ENCODE results near the gene MAN2A2.

The MAN2A2 gene

GRCh38 chr15:90933301-90933700 is 30.2 kb downstream of the MAN2A2 start:
- TF ChIP-seq YY1 (IDR thresholded peaks at IDR 0.05; ENCODE audit: low read depth) (no peak), FOXM1 (IDR thresholded peaks at IDR 0.05; ENCODE audit: borderline replicate concordance, low read depth) (no peak), RAD21 (IDR thresholded peaks at IDR 0.05; ENCODE audit: low read depth) (no peak), TAF1 (IDR thresholded peaks at IDR 0.05; ENCODE audit: low read depth) (no peak), TEAD4 (IDR thresholded peaks at IDR 0.05) (no peak), ZBTB7A (IDR thresholded peaks at IDR 0.05; ENCODE audit: low read depth) (no peak), CEBPB (IDR thresholded peaks at IDR 0.05) (no peak)

DNA sequence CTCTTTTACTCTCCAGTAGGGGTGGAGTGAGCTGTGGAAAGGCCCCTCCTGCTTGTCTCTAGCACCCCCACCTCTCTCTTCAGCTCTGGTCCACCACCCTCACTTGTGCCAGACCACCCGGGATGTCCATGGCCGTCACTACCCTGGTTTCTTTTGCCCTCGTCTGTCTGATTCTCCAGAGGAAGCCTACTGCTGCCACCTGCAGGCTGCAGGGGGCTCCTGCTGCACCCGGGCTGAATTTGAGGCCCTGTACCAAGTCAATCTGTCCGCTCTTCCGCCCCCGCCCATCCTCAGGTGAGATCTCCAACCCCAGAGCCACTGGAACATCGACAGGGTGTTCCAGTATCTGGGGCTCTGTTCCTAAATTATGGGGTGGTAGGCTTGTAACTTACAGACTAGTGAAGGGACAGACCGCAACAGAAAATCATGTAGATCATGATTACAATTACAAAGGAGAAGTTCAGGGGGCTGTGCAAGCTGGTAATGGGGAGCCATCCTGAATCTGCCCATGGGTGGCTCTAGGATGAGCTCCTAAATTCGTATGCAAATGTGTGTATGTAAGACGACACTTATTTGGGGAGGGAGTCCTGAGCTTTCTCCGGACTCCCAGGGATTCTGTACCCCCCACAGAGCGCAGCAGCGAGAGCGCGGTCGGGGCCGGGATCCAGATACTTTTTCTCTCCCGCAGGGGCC is 31.3 kb downstream of the MAN2A2 start:
- TF ChIP-seq EGR1 (IDR thresholded peaks at IDR 0.05) (peak; percentile 74), EP300 (IDR thresholded peaks at IDR 0.05; ENCODE audit: borderline replicate concordance) (no peak), RAD21 (IDR thresholded peaks at IDR 0.05; ENCODE audit: low read depth) (peak; percentile 78)

DNA sequence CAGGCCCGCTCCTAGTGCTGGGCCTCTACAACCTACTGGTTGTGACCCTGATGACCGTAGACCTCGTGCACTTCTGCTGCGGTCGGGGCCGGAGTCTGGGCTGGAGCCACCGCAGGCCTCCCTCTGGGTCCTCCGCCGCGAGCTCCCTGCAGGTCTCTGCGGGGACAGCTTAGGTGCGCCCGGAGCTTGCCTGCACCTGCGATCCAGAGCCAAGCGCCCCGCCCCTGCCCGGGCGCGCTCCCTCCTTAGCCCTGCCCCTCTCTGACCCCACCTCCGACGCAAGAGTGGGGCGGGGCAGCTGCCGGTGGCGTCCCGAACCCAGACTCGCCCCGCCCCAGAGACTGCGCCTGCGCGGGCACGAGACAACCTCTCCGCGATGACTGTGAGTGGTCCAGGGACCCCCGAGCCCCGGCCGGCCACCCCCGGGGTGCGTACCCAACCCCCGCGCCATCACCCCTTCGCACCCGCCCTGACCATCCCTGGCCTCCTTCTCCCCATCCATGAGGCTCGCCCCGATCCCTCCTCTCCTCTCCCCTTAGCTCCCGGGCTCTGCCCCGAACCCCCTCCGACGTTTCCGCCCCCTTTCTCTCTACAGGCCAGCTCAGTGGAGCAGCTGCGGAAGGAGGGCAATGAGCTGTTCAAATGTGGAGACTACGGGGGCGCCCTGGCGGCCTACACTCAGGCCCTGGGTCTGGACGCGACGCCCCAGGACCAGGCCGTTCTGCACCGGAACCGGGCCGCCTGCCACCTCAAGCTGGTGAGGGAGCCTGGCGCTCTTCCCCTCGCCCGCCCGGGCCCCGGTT is 32.0 kb downstream of the MAN2A2 start, which contains the start of gene UNC45A:
UNC45A (plus strand) TSS at position 337 of the 803 bp plus-strand sequence; CDS start at position 377, 40 bp downstream.
- 0 out of 2 replicates have a peak, but pooled peaks have one; percentile 36 for TF ChIP-seq FOXM1 (IDR thresholded peaks at IDR 0.05; ENCODE audit: borderline replicate concordance, low read depth)
- TF ChIP-seq CREB1 (IDR thresholded peaks at IDR 0.05; ENCODE audit: low read depth) = no peak
- peak; percentile 83; the same call in 1 of the 2 replicates for TF ChIP-seq TAF1 (IDR thresholded peaks at IDR 0.05; ENCODE audit: low read depth)
- peak; percentile 89 for TF ChIP-seq ZBTB7A (IDR thresholded peaks at IDR 0.05; ENCODE audit: low read depth)
- no peak for TF ChIP-seq CEBPB (IDR thresholded peaks at IDR 0.05)

GRCh38 chr15:90936823-90937222 is 33.7 kb downstream of the MAN2A2 start:
- TF ChIP-seq NFIC (IDR thresholded peaks at IDR 0.05) = no peak
- TF ChIP-seq TAF1 (IDR thresholded peaks at IDR 0.05; ENCODE audit: low read depth) = no peak
- no peak for TF ChIP-seq MAX (IDR thresholded peaks at IDR 0.05)
- no peak for TF ChIP-seq FOXM1 (IDR thresholded peaks at IDR 0.05; ENCODE audit: borderline replicate concordance, low read depth)

DNA sequence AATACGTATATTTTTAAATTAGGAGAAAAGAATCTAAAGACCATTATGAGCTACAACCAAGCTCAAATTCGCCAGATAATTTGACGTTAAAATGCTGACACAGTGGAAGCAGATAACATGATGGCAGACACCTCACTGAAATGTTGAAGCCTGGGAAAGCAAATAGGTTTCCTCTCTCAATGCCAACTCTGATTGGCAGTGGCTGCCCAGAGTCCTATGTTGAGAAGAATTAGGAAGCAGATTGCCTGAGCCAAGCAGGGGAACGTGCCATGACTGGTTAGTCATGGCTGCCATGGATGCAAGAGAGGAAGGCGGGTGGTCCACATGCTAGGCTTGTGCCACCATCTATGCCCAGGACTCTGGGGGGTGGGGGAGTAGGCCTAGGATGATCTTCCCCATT is 35.2 kb downstream of the MAN2A2 start:
- TF ChIP-seq EGR1 (IDR thresholded peaks at IDR 0.05) (no peak), YY1 (IDR thresholded peaks at IDR 0.05; ENCODE audit: low read depth) (no peak), ZBTB7A (IDR thresholded peaks at IDR 0.05; ENCODE audit: low read depth) (no peak), FOXM1 (IDR thresholded peaks at IDR 0.05; ENCODE audit: borderline replicate concordance, low read depth) (no peak), TAF1 (IDR thresholded peaks at IDR 0.05; ENCODE audit: low read depth) (no peak), RAD21 (IDR thresholded peaks at IDR 0.05; ENCODE audit: low read depth) (no peak), CEBPB (IDR thresholded peaks at IDR 0.05) (no peak), TEAD4 (IDR thresholded peaks at IDR 0.05) (no peak)
- TF ChIP-seq, protein P1, sequence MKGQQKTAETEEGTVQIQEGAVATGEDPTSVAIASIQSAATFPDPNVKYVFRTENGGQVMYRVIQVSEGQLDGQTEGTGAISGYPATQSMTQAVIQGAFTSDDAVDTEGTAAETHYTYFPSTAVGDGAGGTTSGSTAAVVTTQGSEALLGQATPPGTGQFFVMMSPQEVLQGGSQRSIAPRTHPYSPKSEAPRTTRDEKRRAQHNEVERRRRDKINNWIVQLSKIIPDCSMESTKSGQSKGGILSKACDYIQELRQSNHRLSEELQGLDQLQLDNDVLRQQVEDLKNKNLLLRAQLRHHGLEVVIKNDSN (IDR thresholded peaks at IDR 0.05) = no peak
- TF ChIP-seq, protein P2, sequence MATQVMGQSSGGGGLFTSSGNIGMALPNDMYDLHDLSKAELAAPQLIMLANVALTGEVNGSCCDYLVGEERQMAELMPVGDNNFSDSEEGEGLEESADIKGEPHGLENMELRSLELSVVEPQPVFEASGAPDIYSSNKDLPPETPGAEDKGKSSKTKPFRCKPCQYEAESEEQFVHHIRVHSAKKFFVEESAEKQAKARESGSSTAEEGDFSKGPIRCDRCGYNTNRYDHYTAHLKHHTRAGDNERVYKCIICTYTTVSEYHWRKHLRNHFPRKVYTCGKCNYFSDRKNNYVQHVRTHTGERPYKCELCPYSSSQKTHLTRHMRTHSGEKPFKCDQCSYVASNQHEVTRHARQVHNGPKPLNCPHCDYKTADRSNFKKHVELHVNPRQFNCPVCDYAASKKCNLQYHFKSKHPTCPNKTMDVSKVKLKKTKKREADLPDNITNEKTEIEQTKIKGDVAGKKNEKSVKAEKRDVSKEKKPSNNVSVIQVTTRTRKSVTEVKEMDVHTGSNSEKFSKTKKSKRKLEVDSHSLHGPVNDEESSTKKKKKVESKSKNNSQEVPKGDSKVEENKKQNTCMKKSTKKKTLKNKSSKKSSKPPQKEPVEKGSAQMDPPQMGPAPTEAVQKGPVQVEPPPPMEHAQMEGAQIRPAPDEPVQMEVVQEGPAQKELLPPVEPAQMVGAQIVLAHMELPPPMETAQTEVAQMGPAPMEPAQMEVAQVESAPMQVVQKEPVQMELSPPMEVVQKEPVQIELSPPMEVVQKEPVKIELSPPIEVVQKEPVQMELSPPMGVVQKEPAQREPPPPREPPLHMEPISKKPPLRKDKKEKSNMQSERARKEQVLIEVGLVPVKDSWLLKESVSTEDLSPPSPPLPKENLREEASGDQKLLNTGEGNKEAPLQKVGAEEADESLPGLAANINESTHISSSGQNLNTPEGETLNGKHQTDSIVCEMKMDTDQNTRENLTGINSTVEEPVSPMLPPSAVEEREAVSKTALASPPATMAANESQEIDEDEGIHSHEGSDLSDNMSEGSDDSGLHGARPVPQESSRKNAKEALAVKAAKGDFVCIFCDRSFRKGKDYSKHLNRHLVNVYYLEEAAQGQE (IDR thresholded peaks at IDR 0.05; ENCODE audit: low read depth) = no peak

DNA sequence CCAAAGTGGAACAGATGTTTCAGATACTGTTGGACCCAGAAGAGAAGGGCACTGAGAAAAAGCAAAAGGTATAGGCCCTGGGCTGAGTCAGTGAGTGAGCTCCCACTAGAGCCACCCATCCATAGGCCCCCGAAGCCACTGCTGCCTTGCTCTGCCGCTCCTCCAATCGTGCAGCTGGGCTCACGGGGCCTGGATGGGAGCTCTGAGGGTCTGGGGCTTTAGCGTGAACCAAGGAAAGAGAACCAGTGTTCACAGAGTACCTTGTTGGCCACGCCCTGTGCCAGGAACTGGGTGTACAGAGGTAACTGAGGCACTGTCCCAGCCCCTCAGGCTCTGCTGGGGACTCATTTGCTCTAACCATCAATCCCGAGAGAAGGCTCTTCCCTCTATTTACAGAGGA is 36.7 kb downstream of the MAN2A2 start:
- TF ChIP-seq ZBTB7A (IDR thresholded peaks at IDR 0.05; ENCODE audit: low read depth) (no peak), EP300 (IDR thresholded peaks at IDR 0.05; ENCODE audit: borderline replicate concordance) (no peak), FOXM1 (IDR thresholded peaks at IDR 0.05; ENCODE audit: borderline replicate concordance, low read depth) (no peak), YY1 (IDR thresholded peaks at IDR 0.05; ENCODE audit: low read depth) (no peak), MAX (IDR thresholded peaks at IDR 0.05) (no peak), TCF12 (IDR thresholded peaks at IDR 0.05; ENCODE audit: low read depth) (no peak), RAD21 (IDR thresholded peaks at IDR 0.05; ENCODE audit: low read depth) (no peak), NFIC (IDR thresholded peaks at IDR 0.05) (no peak), CEBPB (IDR thresholded peaks at IDR 0.05) (no peak), EGR1 (IDR thresholded peaks at IDR 0.05) (no peak), CREB1 (IDR thresholded peaks at IDR 0.05; ENCODE audit: low read depth) (no peak), TEAD4 (IDR thresholded peaks at IDR 0.05) (no peak), TAF1 (IDR thresholded peaks at IDR 0.05; ENCODE audit: low read depth) (no peak)
- TF ChIP-seq, protein P2 (IDR thresholded peaks at IDR 0.05; ENCODE audit: low read depth) = no peak
- TF ChIP-seq, protein P1 (IDR thresholded peaks at IDR 0.05) = no peak
